ACC112 (cell line): Measurements from ENCODE around the gene SDC1.
A peak's percentile ranks its signal among the peaks of the same experiment; 100 is the strongest.

Experiments used
- H2AFZ ChIP-seq: fragments of 200-600 bp; sonication (generic); one replicate; pipeline ENCODE4 v1.6.0; 2017; ENCODE audit warnings: antibody characterized with exemption, low read length; ENCODE audit not compliant: unreplicated experiment
- H3K27ac ChIP-seq: fragments of 200-600 bp; sonication (generic); 2 replicates; pipeline ENCODE4 v1.5.1; 2014; ENCODE audit warnings: low read depth, mild to moderate bottlenecking, antibody characterized with exemption, low read length, moderate library complexity
- H3K27me3 ChIP-seq: fragments of 200-600 bp; sonication (generic); 2 replicates; pipeline ENCODE4 v1.6.1; 2014; ENCODE audit warnings: mild to moderate bottlenecking, antibody characterized with exemption, low read length, moderate library complexity, mixed read lengths; ENCODE audit not compliant: insufficient read depth
- H3K36me3 ChIP-seq: fragments of 200-600 bp; sonication (generic); 2 replicates; pipeline ENCODE4 v1.6.1; 2016; ENCODE audit warnings: mild to moderate bottlenecking, antibody characterized with exemption, low read length, moderate library complexity, mixed read lengths; ENCODE audit not compliant: insufficient read depth
- H3K4me1 ChIP-seq: fragments of 200-600 bp; sonication (generic); one replicate; pipeline ENCODE4 v1.6.1; 2016; ENCODE audit warnings: low read length, mixed read lengths; ENCODE audit not compliant: insufficient read depth, unreplicated experiment, control insufficient read depth
- H3K4me3 ChIP-seq: fragments of 200-600 bp; sonication (generic); 2 replicates; pipeline ENCODE4 v1.5.1; 2014; ENCODE audit warnings: mild to moderate bottlenecking, low read depth, low read length
- H3K79me2 ChIP-seq: fragments of 200-600 bp; sonication (generic); one replicate; pipeline ENCODE4 v1.6.0; 2016; ENCODE audit warnings: low read length; ENCODE audit not compliant: control insufficient read depth, unreplicated experiment, insufficient read depth

Gene SDC1

GRCh38 chr2:20173496-20174402, 51.2 kb downstream of the SDC1 start:
- Histone ChIP-seq H3K27ac (no peak overlapping the region), H3K79me2 (no peaks in the 10 kb centered on the region), H3K4me3 (no peak overlapping the region), H3K4me1 (no peaks in the 10 kb centered on the region), H3K27me3 (no peaks in the 10 kb centered on the region), H2AFZ (no peak overlapping the region), H3K36me3 (no peaks in the 10 kb centered on the region)

GRCh38 chr2:20173064-20173463, 51.9 kb downstream of the SDC1 start:
- no peaks in the 10 kb centered on the region for H3K27me3 ChIP-seq
- no peaks in the 10 kb centered on the region for H3K36me3 ChIP-seq
- no peaks in the 10 kb centered on the region for H3K79me2 ChIP-seq
- no peak overlapping the region for H3K27ac ChIP-seq
- no peak overlapping the region for H3K4me3 ChIP-seq
- no peak overlapping the region for H2AFZ ChIP-seq
- no peaks in the 10 kb centered on the region for H3K4me1 ChIP-seq

- Histone ChIP-seq H3K27ac (no peak overlapping the region), H3K36me3 (no peaks in the 10 kb centered on the region), H3K27me3 (no peaks in the 10 kb centered on the region), H3K79me2 (no peaks in the 10 kb centered on the region), H3K4me1 (no peaks in the 10 kb centered on the region), H3K4me3 (no peak overlapping the region), H2AFZ (no peak overlapping the region)
Measured at GRCh38 chr2:20172273-20173055, 52.5 kb downstream of the SDC1 start.

- Histone ChIP-seq H3K4me3 (no peak overlapping the region), H3K36me3 (no peaks in the 10 kb centered on the region), H2AFZ (no peak overlapping the region), H3K27me3 (no peaks in the 10 kb centered on the region), H3K27ac (no peak overlapping the region), H3K4me1 (peaks cover 10% of the 10 kb centered on the region), H3K79me2 (no peaks in the 10 kb centered on the region)
Measured at GRCh38 chr2:20171445-20171977, 53.4 kb downstream of the SDC1 start.

GRCh38 chr2:20170704-20171250, 54.2 kb downstream of the SDC1 start:
- peaks cover 17% of the 10 kb centered on the region for H3K4me1 ChIP-seq
- H2AFZ ChIP-seq: no peak overlapping the region
- no peak overlapping the region for H3K4me3 ChIP-seq
- no peaks in the 10 kb centered on the region for H3K27me3 ChIP-seq
- H3K27ac ChIP-seq: no peak overlapping the region
- H3K36me3 ChIP-seq: no peaks in the 10 kb centered on the region
- H3K79me2 ChIP-seq: no peaks in the 10 kb centered on the region

GRCh38 chr2:20169796-20170703, 54.9 kb downstream of the SDC1 start:
- H3K4me1 ChIP-seq: peaks cover 18% of the 10 kb centered on the region
- H3K79me2 ChIP-seq: no peaks in the 10 kb centered on the region
- no peak overlapping the region for H3K27ac ChIP-seq
- no peak overlapping the region for H2AFZ ChIP-seq
- no peaks in the 10 kb centered on the region for H3K36me3 ChIP-seq
- H3K4me3 ChIP-seq: no peak overlapping the region
- no peaks in the 10 kb centered on the region for H3K27me3 ChIP-seq

- Histone ChIP-seq H3K36me3 (no peaks in the 10 kb centered on the region), H2AFZ (no peak overlapping the region), H3K79me2 (no peaks in the 10 kb centered on the region), H3K27ac (no peak overlapping the region), H3K4me3 (no peak overlapping the region), H3K4me1 (peaks cover 18% of the 10 kb centered on the region), H3K27me3 (no peaks in the 10 kb centered on the region)
Measured at GRCh38 chr2:20168727-20169696, 55.9 kb downstream of the SDC1 start.

- Histone ChIP-seq H3K36me3 (no peaks in the 10 kb centered on the region), H3K27me3 (no peaks in the 10 kb centered on the region), H3K79me2 (no peaks in the 10 kb centered on the region), H3K4me3 (no peak overlapping the region), H3K4me1 (peaks cover 18% of the 10 kb centered on the region), H2AFZ (no peak overlapping the region), H3K27ac (no peak overlapping the region)
Measured at GRCh38 chr2:20168048-20168726, 56.7 kb downstream of the SDC1 start.

- H3K27me3 ChIP-seq: no peaks in the 10 kb centered on the region
- H3K4me3 ChIP-seq: no peak overlapping the region
- peaks cover 18% of the 10 kb centered on the region for H3K4me1 ChIP-seq
- H3K79me2 ChIP-seq: no peaks in the 10 kb centered on the region
- no peak overlapping the region for H2AFZ ChIP-seq
- H3K36me3 ChIP-seq: no peaks in the 10 kb centered on the region
- H3K27ac ChIP-seq: peak overlapping the region; percentile 40; the same call in 1 of the 2 replicates
Measured at GRCh38 chr2:20167356-20167755, 57.6 kb downstream of the SDC1 start.
